Measurements from ENCODE around the gene COL3A1.

COL3A1 gene

DNA sequence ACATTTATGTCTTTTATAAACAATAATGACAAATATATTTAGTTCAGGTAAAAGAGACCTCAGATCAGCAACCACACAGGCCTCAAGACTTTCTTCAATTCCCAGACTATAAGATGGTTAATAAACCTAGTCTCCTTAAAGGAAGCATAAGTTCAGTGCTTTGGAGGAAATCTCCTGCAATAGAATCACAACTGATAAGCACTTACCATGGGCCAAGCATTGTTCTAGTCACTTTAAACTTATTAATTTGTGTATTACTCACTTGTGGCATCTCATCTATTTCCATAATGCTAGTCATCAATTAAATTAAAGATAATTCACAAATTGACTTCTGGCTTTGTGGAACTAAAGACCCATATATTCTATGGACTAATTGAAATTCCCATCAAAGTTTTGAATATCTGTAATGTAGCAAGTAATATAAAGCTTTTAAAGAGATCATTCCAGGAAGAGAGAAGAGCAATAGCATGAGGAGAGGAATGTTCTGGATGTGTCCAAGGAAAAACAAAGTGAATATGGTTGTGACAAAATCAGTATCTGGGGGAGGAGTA, 42.2 kb downstream of the COL3A1 start:
- no peaks in the 10 kb centered on the region for H3K27me3 Mint-ChIP-seq
- H3K4me3 Mint-ChIP-seq = no peak overlapping the region
- no peaks in the 10 kb centered on the region for H3K4me1 Mint-ChIP-seq
- no peaks in the 10 kb centered on the region for H3K9me3 Mint-ChIP-seq
- ATAC-seq (ENCODE audit: low read depth) (no peak), DNase-seq (ENCODE audit: low spot score in 2 of 2) (no peak)
- H3K27ac Mint-ChIP-seq = no peak overlapping the region
- H3K36me3 Mint-ChIP-seq = no peaks in the 10 kb centered on the region

DNA sequence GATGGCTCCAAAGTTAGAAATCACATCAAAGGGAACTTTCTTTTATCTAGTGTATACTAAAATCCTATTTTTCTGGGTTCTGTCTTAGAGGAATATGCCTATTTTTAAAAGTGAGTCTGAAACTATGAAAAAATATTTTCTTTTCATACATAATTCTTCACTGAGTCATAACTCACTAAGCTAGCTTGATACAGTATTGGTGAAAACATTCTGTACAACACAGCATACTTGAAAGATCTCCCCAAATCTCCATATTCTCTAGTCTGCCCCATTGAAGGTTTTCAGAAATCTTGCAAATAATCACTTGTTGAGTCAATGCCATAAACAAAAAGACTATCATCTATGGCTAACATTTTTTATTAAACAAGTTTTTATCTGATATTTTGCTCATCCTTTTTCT, 44.5 kb downstream of the COL3A1 start:
- DNase-seq (ENCODE audit: low spot score in 2 of 2) (no peak), ATAC-seq (ENCODE audit: low read depth) (no peak)
- H3K27ac Mint-ChIP-seq = no peak overlapping the region
- H3K9me3 Mint-ChIP-seq = no peaks in the 10 kb centered on the region
- H3K27me3 Mint-ChIP-seq = no peaks in the 10 kb centered on the region
- no peak overlapping the region for H3K4me3 Mint-ChIP-seq
- no peaks in the 10 kb centered on the region for H3K4me1 Mint-ChIP-seq
- H3K36me3 Mint-ChIP-seq = no peaks in the 10 kb centered on the region

DNA sequence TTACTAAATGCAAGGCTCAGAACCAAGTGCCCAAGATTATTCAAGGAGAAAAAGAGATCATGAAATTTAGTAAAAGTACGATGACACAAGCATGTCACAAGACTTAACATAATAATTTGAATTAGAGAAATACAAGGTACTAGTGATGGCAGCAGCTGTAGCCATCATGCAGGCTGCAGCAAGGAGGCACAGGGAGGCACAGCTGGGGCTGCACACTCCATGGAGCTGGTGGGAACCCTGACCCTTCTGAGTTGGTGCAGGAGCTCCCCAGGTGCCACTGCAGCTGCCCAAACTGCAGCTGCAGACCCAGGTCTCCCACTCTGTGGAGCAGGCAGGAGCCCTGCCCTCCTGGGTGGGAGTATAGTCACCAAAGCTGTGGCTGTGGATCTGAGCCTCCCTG, 46.0 kb downstream of the COL3A1 start:
- no peaks in the 10 kb centered on the region for H3K36me3 Mint-ChIP-seq
- H3K9me3 Mint-ChIP-seq = no peaks in the 10 kb centered on the region
- no peak for DNase-seq (ENCODE audit: low spot score in 2 of 2)
- no peaks in the 10 kb centered on the region for H3K27me3 Mint-ChIP-seq
- H3K27ac Mint-ChIP-seq = no peak overlapping the region
- H3K4me3 Mint-ChIP-seq = no peak overlapping the region
- ATAC-seq (ENCODE audit: low read depth) = no peak
- H3K4me1 Mint-ChIP-seq = no peaks in the 10 kb centered on the region

DNA sequence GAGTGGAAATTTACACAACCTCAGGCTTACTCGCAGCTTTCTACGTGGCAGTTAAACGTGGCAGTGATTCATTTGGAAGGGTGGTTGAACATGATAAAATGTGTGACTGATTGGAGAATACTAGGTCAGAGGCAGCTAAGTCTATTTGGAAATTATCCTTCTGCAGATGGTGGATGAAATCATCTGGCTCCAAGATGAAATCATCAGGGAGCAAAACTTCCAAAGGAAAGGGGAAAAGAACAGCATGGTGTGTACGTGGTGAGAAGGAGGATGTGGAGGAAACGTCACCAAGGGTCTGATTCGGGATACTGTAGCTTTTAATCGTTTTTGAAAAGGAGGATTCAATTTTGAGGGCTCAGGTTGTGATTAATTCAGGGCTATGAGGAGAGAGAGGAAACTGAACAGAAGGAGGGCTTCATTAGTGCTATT, 47.9 kb downstream of the COL3A1 start:
- H3K27ac Mint-ChIP-seq = no peak overlapping the region
- H3K27me3 Mint-ChIP-seq = no peaks in the 10 kb centered on the region
- DNase-seq (ENCODE audit: low spot score in 2 of 2) (no peak), ATAC-seq (ENCODE audit: low read depth) (no peak)
- no peaks in the 10 kb centered on the region for H3K36me3 Mint-ChIP-seq
- no peaks in the 10 kb centered on the region for H3K9me3 Mint-ChIP-seq
- H3K4me1 Mint-ChIP-seq = no peaks in the 10 kb centered on the region
- H3K4me3 Mint-ChIP-seq = no peak overlapping the region

DNA sequence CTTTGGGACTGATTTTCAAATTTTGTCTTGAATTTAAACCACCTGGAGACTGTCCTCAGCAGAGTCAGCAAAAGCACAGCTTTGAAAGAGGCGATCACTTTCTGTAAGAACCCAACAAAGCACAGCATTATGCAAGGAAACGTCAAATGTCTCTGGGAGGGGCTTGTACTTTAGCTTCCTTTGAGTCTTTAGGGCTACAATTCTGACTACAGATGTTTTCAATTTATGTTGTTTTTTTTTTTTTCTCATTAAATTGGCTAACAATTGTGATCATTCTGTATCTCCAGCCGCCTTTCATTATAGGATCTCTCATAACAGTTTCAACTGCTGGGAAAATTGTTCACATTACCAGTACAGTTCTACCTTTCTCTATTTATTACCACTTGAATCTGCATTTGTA, 48.3 kb downstream of the COL3A1 start:
- no peaks in the 10 kb centered on the region for H3K27me3 Mint-ChIP-seq
- no peak overlapping the region for H3K27ac Mint-ChIP-seq
- DNase-seq (ENCODE audit: low spot score in 2 of 2) = no peak
- no peaks in the 10 kb centered on the region for H3K4me1 Mint-ChIP-seq
- no peaks in the 10 kb centered on the region for H3K36me3 Mint-ChIP-seq
- H3K4me3 Mint-ChIP-seq = no peak overlapping the region
- no peaks in the 10 kb centered on the region for H3K9me3 Mint-ChIP-seq
- no peak for ATAC-seq (ENCODE audit: low read depth)

DNA sequence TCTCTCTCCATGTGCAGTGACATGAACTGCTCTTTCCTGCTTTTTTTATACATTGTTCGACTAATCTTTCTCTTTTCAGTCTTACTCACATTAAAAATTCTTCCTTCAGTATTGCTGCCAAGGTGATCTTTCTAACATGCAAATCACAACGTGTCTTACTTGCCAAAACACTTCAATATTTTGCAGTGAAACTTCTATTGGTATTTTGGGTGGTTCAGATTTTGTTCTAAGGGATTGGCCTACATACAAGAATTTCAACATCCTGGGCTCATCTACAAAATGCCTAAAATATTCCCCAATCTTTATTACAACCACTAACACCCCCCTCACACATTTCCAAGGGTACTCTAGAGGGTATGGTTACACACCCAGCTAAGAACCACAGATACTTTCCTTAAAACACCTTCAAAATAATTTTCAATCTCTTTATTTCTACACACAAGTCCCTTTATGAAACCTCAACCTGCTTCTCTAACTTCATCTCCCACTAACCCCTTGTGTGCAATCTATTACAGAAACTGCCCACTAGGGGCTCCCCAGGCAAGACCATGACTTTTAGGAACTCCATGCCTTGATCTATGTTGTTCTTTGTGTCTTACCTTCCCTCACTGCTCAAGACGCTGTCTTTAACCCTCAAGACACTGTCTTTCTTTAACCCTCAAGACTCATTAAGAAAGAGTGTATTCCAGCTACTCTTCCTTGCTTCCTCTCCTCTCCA, 50.9 kb downstream of the COL3A1 start:
- Mint-ChIP-seq H3K4me3 (no peak overlapping the region), H3K27ac (no peak overlapping the region), H3K27me3 (no peaks in the 10 kb centered on the region), H3K36me3 (no peaks in the 10 kb centered on the region), H3K4me1 (no peaks in the 10 kb centered on the region), H3K9me3 (no peaks in the 10 kb centered on the region)
- DNase-seq (ENCODE audit: low spot score in 2 of 2) (no peak), ATAC-seq (ENCODE audit: low read depth) (no peak)

DNA sequence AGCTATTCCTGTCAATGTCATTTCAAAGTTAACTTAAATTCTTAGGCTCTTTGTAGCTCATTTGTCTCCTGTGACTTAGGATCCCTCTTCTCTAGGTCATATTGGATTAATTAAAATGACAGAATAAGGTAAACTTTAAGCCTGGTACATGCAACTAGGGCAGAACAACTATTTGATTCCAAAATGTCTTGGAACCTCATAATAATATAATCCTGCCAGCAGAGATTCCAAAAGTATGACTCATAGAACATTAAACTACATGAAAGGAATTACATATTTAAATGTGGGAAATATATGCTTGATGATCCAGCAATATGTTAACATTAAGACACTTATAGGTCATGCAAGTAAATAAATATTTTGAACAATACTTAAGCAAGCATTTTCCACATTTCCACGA, 63.3 kb downstream of the COL3A1 start:
- no peaks in the 10 kb centered on the region for H3K4me1 Mint-ChIP-seq
- no peaks in the 10 kb centered on the region for H3K27me3 Mint-ChIP-seq
- H3K4me3 Mint-ChIP-seq = no peak overlapping the region
- DNase-seq (ENCODE audit: low spot score in 2 of 2) = no peak
- no peaks in the 10 kb centered on the region for H3K9me3 Mint-ChIP-seq
- no peaks in the 10 kb centered on the region for H3K36me3 Mint-ChIP-seq
- ATAC-seq (ENCODE audit: low read depth) = no peak
- H3K27ac Mint-ChIP-seq = no peak overlapping the region

DNA sequence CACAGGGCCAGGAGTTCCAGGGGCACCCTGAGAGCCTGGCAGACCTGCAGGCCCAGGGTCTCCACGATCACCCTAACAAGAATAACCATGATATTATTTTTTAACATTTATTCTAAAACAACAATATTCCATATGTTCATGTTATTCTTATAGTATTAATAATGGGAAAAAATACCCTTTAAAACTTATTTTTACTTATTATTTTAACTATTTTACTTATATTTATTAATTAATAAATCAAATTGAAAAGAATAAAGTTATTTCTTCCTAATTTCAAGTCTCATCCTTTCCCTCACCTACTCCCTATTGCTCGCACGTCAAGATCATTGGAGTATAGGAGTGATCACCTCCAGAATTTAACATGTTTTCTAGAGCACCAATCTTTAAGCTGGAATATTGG, 71.7 kb downstream of the COL3A1 start:
- H3K4me1 Mint-ChIP-seq = peaks cover 2% of the 10 kb centered on the region
- H3K9me3 Mint-ChIP-seq = no peaks in the 10 kb centered on the region
- no peaks in the 10 kb centered on the region for H3K27me3 Mint-ChIP-seq
- DNase-seq (ENCODE audit: low spot score in 2 of 2) (no peak), ATAC-seq (ENCODE audit: low read depth) (no peak)
- H3K36me3 Mint-ChIP-seq = no peaks in the 10 kb centered on the region
- no peak overlapping the region for H3K4me3 Mint-ChIP-seq
- no peak overlapping the region for H3K27ac Mint-ChIP-seq

DNA sequence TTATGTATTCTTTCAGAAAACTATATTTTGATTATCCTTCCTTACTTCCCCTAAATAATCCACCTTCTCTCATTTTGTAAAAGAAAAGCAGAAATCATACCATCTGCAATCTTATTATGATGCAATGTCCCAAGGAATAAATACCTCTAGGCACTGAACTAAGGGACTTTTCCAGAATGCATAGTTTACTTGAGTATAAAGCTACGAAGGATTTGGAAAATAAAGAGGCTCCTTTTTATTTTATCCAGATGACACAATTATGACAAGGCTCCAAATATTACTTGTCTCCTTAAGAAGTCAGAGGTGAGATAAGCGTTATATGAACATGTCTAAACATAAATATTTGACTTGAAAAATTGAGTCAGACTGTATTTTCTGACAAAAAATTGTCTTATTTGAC, 72.1 kb downstream of the COL3A1 start:
- no peak for DNase-seq (ENCODE audit: low spot score in 2 of 2)
- Mint-ChIP-seq H3K27me3 (no peaks in the 10 kb centered on the region), H3K4me1 (peaks cover 2% of the 10 kb centered on the region), H3K4me3 (no peak overlapping the region), H3K27ac (no peak overlapping the region), H3K9me3 (no peaks in the 10 kb centered on the region), H3K36me3 (no peaks in the 10 kb centered on the region)
- no peak for ATAC-seq (ENCODE audit: low read depth)

DNA sequence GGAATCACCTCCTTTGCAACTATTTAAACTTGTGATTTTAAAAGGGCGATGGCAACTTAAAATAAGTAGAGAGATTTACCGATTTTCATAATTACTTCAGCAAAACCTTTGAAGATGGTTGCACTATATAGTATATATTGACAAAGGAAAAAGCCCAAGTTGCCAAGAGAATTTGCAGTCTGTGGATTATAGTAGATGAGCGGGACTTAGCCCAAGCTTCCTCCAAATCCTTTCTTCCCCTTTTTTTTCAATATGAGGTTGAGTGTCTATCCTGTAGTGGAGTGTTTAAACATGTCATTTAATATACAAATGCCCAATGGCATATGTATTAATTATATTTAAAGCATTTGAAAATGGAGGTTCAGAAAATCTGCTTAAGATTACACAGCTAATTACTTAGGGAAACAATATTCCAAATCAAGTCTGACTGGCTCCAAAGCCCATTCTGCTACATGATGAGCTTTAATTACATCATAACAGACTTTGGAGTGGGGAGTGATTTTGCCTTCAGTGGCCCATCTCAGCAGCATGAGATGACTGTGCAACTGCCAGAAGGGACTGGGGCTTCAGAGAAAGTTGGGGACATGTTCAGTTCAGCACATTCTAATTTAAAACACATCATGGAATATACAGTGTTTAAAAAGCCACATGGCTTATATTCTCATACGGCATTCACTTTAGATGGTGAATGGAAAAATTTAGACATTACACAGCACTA, 73.2 kb downstream of the COL3A1 start:
- no peak overlapping the region for H3K4me3 Mint-ChIP-seq
- no peak for DNase-seq (ENCODE audit: low spot score in 2 of 2)

DNA sequence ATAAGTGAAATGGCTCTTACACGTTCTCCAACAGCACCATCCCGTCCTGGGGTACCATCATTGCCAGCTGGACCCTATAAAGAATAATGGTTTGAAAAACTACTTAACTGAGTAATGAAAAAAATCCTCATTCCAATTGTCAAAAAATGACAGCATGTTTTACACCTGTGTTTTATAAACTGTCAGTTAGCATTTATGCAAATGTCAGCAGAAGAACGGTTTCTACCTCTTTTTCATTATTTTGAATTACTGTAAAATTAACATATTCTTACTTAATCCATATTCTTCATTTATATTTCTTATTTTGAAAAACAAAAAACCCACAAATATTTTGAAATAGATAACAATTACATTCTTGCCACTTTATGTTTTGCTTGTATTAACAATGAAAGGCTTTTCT, 74.0 kb downstream of the COL3A1 start:
- H3K4me3 Mint-ChIP-seq = no peak overlapping the region
- no peaks in the 10 kb centered on the region for H3K9me3 Mint-ChIP-seq
- H3K27ac Mint-ChIP-seq = no peak overlapping the region

More for the DNA sequence above, 73.2 kb downstream of the COL3A1 start:
- H3K27me3 Mint-ChIP-seq = no peaks in the 10 kb centered on the region
- H3K36me3 Mint-ChIP-seq = no peaks in the 10 kb centered on the region
- no peak overlapping the region for H3K27ac Mint-ChIP-seq
- H3K9me3 Mint-ChIP-seq = no peaks in the 10 kb centered on the region
- H3K4me1 Mint-ChIP-seq = peaks cover 2% of the 10 kb centered on the region
- ATAC-seq (ENCODE audit: low read depth) = no peak

DNA sequence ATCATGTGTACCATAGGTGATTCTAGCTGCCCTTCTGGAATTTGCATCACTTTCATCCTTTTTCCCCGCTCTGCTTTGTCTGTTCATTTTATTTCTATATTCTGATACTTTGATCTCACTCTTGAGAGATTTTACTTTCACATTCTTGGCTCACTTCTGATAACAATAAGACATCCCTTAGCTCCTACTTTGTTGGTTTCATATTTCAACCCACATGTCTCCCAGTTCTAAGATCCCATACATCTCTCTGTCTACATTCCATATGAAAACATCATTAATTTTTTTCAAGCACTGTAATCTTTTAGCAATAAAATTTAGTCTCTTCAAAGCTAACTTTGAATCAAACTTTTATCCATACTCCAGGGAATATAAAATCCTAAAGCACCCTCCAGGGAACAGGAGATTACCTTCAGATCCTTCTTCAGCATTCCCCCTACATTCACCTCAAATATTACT, 75.6 kb downstream of the COL3A1 start:
- Mint-ChIP-seq H3K27me3 (no peaks in the 10 kb centered on the region), H3K4me1 (peaks cover 2% of the 10 kb centered on the region), H3K9me3 (no peaks in the 10 kb centered on the region), H3K36me3 (no peaks in the 10 kb centered on the region), H3K27ac (no peak overlapping the region), H3K4me3 (no peak overlapping the region)
- no peak for DNase-seq (ENCODE audit: low spot score in 2 of 2)
- ATAC-seq (ENCODE audit: low read depth) = no peak

More for the DNA sequence above, 74.0 kb downstream of the COL3A1 start:
- Mint-ChIP-seq H3K27me3 (no peaks in the 10 kb centered on the region), H3K4me1 (peaks cover 2% of the 10 kb centered on the region), H3K36me3 (no peaks in the 10 kb centered on the region)
- ATAC-seq (ENCODE audit: low read depth) (no peak), DNase-seq (ENCODE audit: low spot score in 2 of 2) (no peak)

DNA sequence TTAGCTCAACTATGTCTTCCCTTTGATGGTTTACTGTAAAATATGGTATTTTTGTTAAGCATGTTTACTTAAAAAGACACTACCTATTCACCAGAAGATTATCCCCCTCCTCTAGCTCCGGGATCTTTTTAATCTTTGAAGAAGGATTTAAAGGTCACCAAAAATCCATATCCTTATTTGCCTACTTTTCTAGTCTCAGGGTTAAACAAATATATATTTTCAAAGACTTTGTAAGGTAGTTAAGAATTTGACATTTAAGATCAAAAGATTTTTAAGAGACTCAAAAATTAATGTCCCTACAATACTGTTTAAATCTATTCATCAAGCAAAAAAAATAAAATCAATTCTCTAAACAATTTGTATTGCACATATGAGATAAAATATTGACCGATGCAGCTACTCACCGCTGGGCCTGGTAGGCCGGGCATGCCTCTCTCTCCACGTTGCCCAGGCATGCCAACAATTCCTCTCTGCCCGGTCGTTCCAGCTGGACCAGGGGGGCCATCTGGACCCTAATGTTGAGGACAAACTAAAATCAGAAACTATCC, 76.1 kb downstream of the COL3A1 start:
- Mint-ChIP-seq H3K27ac (no peak overlapping the region), H3K27me3 (no peaks in the 10 kb centered on the region), H3K4me1 (peaks cover 2% of the 10 kb centered on the region), H3K4me3 (no peak overlapping the region), H3K9me3 (no peaks in the 10 kb centered on the region), H3K36me3 (no peaks in the 10 kb centered on the region)
- no peak for DNase-seq (ENCODE audit: low spot score in 2 of 2)
- ATAC-seq (ENCODE audit: low read depth) = no peak
